GM21447 (cell line): ENCODE data around the gene THAP7.
"Not testable (repeated sequence)": the region's sequence is repeated elsewhere in the genome, so short reads cannot be mapped to it uniquely, and the experiment has no call there.

ENCODE experiments used
- ATAC-seq: cut with Tn5 transposase; IDR thresholded peaks from one replicate; pipeline ENCODE4 v1.9.1; 2021; ENCODE audit not compliant: unreplicated experiment

Gene THAP7

GRCh38 chr22:20979940-20980453, 21.9 kb downstream of the THAP7 start:
- ATAC-seq = no peak

- no peak for ATAC-seq
These were observed 22.6 kb downstream of the THAP7 start for GRCh38 chr22:20979243-20979809.

- ATAC-seq = no peak
These were observed 23.5 kb downstream of the THAP7 start for GRCh38 chr22:20978419-20978818.

- ATAC-seq = no peak
These were observed 24.3 kb downstream of the THAP7 start for GRCh38 chr22:20977516-20978170.

- ATAC-seq = no peak
These were observed 24.9 kb downstream of the THAP7 start for GRCh38 chr22:20977019-20977418.

- no peak for ATAC-seq
These were observed 25.5 kb downstream of the THAP7 start for GRCh38 chr22:20976291-20976877.

- ATAC-seq = no peak
These were observed 26.2 kb downstream of the THAP7 start for GRCh38 chr22:20975541-20976290.

GRCh38 chr22:20974336-20974955, 27.5 kb downstream of the THAP7 start:
- ATAC-seq = no peak

GRCh38 chr22:20973634-20974286, 28.2 kb downstream of the THAP7 start:
- no peak for ATAC-seq

GRCh38 chr22:20972933-20973577, 28.9 kb downstream of the THAP7 start:
- ATAC-seq = no peak

GRCh38 chr22:20972014-20972694, 29.8 kb downstream of the THAP7 start:
- ATAC-seq = not testable (repeated sequence)

- no peak for ATAC-seq
These were observed 30.8 kb downstream of the THAP7 start for GRCh38 chr22:20970939-20971657.

- ATAC-seq = no peak
These were observed 33.5 kb downstream of the THAP7 start for GRCh38 chr22:20968281-20968977.

- no peak for ATAC-seq
These were observed 34.2 kb downstream of the THAP7 start for GRCh38 chr22:20967697-20968211.

- ATAC-seq = no peak
These were observed 34.8 kb downstream of the THAP7 start, which contains the start of gene AIFM3 for GRCh38 chr22:20966883-20967696. Gene AIFM3, plus strand, starts transcription at chr22:20967255. Its CDS starts 690 bp downstream, at chr22:20967945.

- no peak for ATAC-seq
These were observed 35.7 kb downstream of the THAP7 start for GRCh38 chr22:20965888-20966855.
